GM20000 (cell line): ENCODE results near the gene TNS3.

Experiments used
- DNase-seq: peaks from one replicate; pipeline ENCODE4 v3.0.0; 2012; ENCODE audit warnings: low spot score
- CTCF ChIP-seq: IDR thresholded peaks from 2 replicates; pipeline ENCODE4 v1.5.1; 2012; ENCODE audit warnings: mild to moderate bottlenecking, control low read depth; ENCODE audit errors: extremely low read depth, missing control alignments

Gene TNS3

GRCh38 chr7:47300472-47301104, 281.3 kb downstream of the TNS3 start:
- no peak for DNase-seq
- no peak for TF ChIP-seq CTCF

GRCh38 chr7:47299496-47299895, 282.4 kb downstream of the TNS3 start:
- DNase-seq: no peak
- no peak for TF ChIP-seq CTCF

- TF ChIP-seq CTCF: no peak
- no peak for DNase-seq
Measured at GRCh38 chr7:47298636-47299035, 283.3 kb downstream of the TNS3 start.

GRCh38 chr7:47297120-47297519, 284.8 kb downstream of the TNS3 start:
- DNase-seq: no peak
- TF ChIP-seq CTCF: no peak

- no peak for DNase-seq
- no peak for TF ChIP-seq CTCF
Measured at GRCh38 chr7:47295606-47296005, 286.3 kb downstream of the TNS3 start.

- TF ChIP-seq CTCF: no peak
- no peak for DNase-seq
Measured at GRCh38 chr7:47294556-47295222, 287.2 kb downstream of the TNS3 start.

- no peak for DNase-seq
- no peak for TF ChIP-seq CTCF
Measured at GRCh38 chr7:47293884-47294555, 287.9 kb downstream of the TNS3 start.
